ENCODE results near the gene MAMSTR. TPM values are rescaled to one million over a fixed set of nuclear protein-coding genes. Genes with fewer than 3 reads are reported as not detected.
"Not testable (repeated sequence)": the region's sequence is repeated elsewhere in the genome, so short reads cannot be mapped to it uniquely, and the experiment has no call there.

The MAMSTR gene
- total RNA-seq, 1 donor from 2014 or later = 1.0 TPM

- Histone ChIP-seq H3K36me3 (ENCODE audit: control insufficient read depth, insufficient read depth, low read length) (no peaks in the 10 kb centered on the region), H3K27me3 (ENCODE audit: control insufficient read depth, insufficient read depth, low read length) (no peaks in the 10 kb centered on the region), H3K4me3 (ENCODE audit: low read depth, low read length) (no peak overlapping the region)
- DNase-seq (ENCODE audit: low read depth) = no peak
- no peak for TF ChIP-seq CTCF (IDR thresholded peaks at IDR 0.05; ENCODE audit: insufficient read depth, low read length, poor library complexity, severe bottlenecking)
Measured at GRCh38 chr19:48722196-48722708, 2.7 kb upstream of the MAMSTR start.

GRCh38 chr19:48720613-48721296 lies 1.2 kb upstream of the MAMSTR start:
- H3K27me3 ChIP-seq (ENCODE audit: control insufficient read depth, insufficient read depth, low read length) = no peaks in the 10 kb centered on the region
- peak; percentile 98 for DNase-seq (ENCODE audit: low read depth)
- no peak for TF ChIP-seq CTCF (IDR thresholded peaks at IDR 0.05; ENCODE audit: insufficient read depth, low read length, poor library complexity, severe bottlenecking)
- H3K4me3 ChIP-seq (ENCODE audit: low read depth, low read length) = peak overlapping the region; percentile 76
- H3K36me3 ChIP-seq (ENCODE audit: control insufficient read depth, insufficient read depth, low read length) = no peaks in the 10 kb centered on the region

GRCh38 chr19:48720251-48720612 lies 707 bp upstream of the MAMSTR start:
- TF ChIP-seq CTCF (IDR thresholded peaks at IDR 0.05; ENCODE audit: insufficient read depth, low read length, poor library complexity, severe bottlenecking) = no peak
- H3K36me3 ChIP-seq (ENCODE audit: control insufficient read depth, insufficient read depth, low read length) = no peaks in the 10 kb centered on the region
- no peak for DNase-seq (ENCODE audit: low read depth)
- no peaks in the 10 kb centered on the region for H3K27me3 ChIP-seq (ENCODE audit: control insufficient read depth, insufficient read depth, low read length)
- H3K4me3 ChIP-seq (ENCODE audit: low read depth, low read length) = peak overlapping the region; percentile 76

- no peak for TF ChIP-seq CTCF (IDR thresholded peaks at IDR 0.05; ENCODE audit: insufficient read depth, low read length, poor library complexity, severe bottlenecking)
- Histone ChIP-seq H3K4me3 (ENCODE audit: low read depth, low read length) (no peak overlapping the region), H3K27me3 (ENCODE audit: control insufficient read depth, insufficient read depth, low read length) (no peaks in the 10 kb centered on the region), H3K36me3 (ENCODE audit: control insufficient read depth, insufficient read depth, low read length) (no peaks in the 10 kb centered on the region)
- DNase-seq (ENCODE audit: low read depth) = no peak
Measured at GRCh38 chr19:48718711-48719231, 754 bp downstream of the MAMSTR start.

- H3K4me3 ChIP-seq (ENCODE audit: low read depth, low read length); DNase-seq (ENCODE audit: low read depth); H3K27me3 ChIP-seq (ENCODE audit: control insufficient read depth, insufficient read depth, low read length); H3K36me3 ChIP-seq (ENCODE audit: control insufficient read depth, insufficient read depth, low read length): not testable (repeated sequence)
Measured at GRCh38 chr19:48718106-48718505, 1.4 kb downstream of the MAMSTR start.

- no peak overlapping the region for H3K4me3 ChIP-seq (ENCODE audit: low read depth, low read length)
- DNase-seq (ENCODE audit: low read depth) = no peak
- H3K36me3 ChIP-seq (ENCODE audit: control insufficient read depth, insufficient read depth, low read length) = no peaks in the 10 kb centered on the region
- no peaks in the 10 kb centered on the region for H3K27me3 ChIP-seq (ENCODE audit: control insufficient read depth, insufficient read depth, low read length)
- no peak for TF ChIP-seq CTCF (IDR thresholded peaks at IDR 0.05; ENCODE audit: insufficient read depth, low read length, poor library complexity, severe bottlenecking)
Measured at GRCh38 chr19:48716562-48717291, 2.8 kb downstream of the MAMSTR start.

Data from kidney epithelial cell (primary cell).